HG03575 (cell line): ENCODE measurements around the gene CSTF3.
"Not testable (repeated sequence)": the region's sequence is repeated elsewhere in the genome, so short reads cannot be mapped to it uniquely, and the experiment has no call there.

Source experiments
- ATAC-seq: cut with Tn5 transposase; IDR thresholded peaks from one replicate; pipeline ENCODE4 v1.9.1; 2021; ENCODE audit not compliant: unreplicated experiment, insufficient number of reproducible peaks, low FRiP score; ENCODE audit errors: extremely low read depth

Gene CSTF3

GRCh38 chr11:33168709-33169200 is 7.5 kb upstream of the CSTF3 start:
- no peak for ATAC-seq

- ATAC-seq: no peak
These were observed 1.6 kb upstream of the CSTF3 start for GRCh38 chr11:33162831-33163230.

DNA sequence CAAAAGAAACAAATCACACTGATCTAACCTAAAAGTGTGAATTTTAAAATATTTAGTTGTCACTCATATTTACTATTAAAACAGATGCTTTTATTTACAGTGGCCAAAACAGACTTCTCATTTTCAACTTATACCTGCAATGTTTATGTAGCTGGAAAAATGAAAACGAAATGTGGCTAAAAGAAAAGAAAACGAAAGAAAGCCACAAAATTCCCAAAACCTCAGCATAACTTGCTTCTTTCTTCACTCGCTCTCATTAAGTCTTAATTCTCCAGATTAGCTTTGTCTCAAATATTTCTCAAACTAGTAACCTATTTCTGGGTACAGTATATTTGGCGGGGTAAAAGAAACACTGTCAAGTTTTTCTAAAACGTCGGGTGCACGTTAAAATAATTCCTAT is 693 bp downstream of the CSTF3 start:
- no peak for ATAC-seq

DNA sequence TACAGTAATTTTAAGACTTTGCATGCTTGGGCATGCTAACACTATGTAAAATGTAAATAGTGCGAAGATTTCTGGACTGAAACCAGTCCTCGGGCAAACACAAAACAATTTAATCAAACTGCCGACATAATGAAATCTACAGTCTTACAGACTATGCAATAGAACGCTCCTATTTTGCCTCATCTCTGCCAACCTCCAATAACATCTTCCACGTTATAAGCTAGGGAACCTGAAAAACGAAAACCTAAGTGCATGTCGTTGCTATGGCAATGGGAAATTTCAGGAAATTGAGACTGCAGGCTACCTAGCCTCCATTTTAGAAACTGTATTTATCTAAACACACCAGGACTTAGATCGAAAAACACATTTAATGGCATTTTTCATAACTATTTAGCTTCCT is 1.1 kb downstream of the CSTF3 start:
- no peak for ATAC-seq

GRCh38 chr11:33159378-33159867 is 1.9 kb downstream of the CSTF3 start:
- ATAC-seq: not testable (repeated sequence)

DNA sequence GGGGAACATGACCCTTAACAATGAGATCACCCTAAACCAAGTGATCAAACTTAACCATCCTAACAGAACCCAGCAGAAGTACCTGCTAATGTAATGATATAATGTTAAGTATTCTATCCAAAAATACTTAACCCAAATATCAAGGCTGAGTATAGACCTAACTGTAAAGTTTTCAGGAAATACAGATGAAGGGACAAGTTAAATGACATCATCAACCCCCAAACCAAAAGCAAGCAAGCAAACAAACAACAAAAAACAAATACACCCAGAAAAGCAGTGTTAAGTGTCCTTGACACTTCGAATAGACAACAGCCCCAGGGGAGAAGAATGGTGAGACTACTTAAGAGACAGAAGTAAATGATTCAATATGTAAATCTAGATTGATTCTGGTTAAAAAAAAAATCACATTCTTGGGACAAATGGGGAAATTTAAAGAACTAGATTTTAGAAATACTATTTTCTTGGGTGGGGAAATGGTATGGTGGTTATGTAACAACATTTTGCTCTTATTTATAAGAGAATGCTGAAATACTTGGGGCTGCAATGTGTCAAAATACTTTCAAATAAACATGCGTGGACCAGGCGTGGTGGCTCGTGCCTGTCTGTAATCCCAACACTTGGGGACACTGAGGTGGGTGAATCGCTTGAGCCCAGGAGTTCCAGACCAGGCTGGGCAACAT is 2.5 kb downstream of the CSTF3 start:
- ATAC-seq: no peak

GRCh38 chr11:33157103-33158027 is 3.9 kb downstream of the CSTF3 start:
- ATAC-seq: no peak

DNA sequence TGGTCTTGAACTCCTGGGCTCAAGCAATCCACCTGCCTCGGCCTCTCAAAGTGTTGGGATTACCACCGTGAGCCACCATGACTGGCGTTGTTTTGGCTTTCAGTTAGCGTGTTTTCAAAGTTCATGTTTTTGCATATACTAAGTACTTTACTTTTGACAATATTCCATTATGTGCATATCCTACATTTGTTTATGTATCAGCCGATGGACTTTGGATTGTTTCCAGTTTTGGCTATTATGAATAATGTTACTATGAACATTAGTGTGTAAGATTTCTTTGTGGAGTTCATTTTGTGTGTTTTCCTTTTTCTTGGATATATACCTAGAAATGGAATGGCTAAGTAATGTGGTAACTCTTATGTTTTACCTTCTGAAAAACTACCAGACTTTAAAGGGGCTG is 9.9 kb downstream of the CSTF3 start:
- ATAC-seq: no peak

DNA sequence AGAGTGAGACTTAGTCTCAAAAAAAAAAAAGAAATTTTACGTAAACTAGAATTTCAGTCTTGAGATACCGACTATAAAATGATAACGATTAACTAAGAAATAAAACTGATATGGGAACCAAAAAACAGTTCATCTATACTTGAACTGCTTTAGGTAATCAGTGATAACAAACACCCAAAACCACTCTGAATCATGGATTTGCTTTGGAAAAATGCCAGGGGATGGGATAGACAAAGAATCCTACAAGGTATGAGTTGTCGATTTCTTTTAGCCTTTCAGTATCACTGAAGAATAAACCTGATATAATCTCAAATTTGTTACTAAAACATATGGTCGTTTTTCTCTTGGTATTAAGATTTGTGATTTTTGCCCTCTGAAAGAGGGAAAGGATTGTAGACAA is 13.7 kb downstream of the CSTF3 start:
- no peak for ATAC-seq

GRCh38 chr11:33135768-33136443 is 25.4 kb downstream of the CSTF3 start:
- ATAC-seq: no peak

DNA sequence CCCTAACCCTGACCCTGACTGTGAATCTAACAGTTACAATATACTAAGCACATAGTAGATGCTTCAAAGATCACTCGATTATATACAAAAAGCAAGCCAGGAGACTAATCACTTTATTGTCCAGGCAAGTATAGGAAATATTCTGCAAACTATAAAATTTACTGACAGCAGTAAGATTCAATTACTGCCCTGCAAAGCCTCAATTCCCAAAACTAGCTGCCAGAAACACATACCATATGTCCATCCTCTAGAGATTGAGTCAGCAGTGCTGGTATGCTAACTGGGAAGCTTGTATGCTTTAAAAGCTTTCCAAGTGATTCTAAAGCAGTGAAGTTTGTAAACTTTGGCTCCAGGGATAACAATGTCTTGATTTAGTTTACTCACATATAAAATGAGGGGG is 26.1 kb downstream of the CSTF3 start:
- no peak for ATAC-seq

DNA sequence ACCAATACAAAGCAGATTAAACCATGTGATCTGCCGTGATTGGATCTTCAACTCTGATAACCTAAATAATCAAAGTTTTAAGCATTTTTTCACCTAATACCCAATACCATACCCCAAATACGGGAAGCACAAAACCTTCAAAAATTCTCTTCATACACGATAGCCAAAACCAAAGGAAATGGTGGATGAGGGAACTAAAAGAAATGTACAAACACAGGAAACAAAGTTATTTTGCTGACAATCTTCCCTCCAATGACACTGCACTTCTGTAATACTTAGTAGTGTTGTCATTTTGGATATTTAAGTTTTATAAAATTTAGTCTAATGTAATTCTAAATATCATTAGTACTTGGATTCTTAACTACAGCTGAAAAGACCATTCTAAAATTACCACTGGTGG is 27.0 kb downstream of the CSTF3 start:
- ATAC-seq: no peak

DNA sequence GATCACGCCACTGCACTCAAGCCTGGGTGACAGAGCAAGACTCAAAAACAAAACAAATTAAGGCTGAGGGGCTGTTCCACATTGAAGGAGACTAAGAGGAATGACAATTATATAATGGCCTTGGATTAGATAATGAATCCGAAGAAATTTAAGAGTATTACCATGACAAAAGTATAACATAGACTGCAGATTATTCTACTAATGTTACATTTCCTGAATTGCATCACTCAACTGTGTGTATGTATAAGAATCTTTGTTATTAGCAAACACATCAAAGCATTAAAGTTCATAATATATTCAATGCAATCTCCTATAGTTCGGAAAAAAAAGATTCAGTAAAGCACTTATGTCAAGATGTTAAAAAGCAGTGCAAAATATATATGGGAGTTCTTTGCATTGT is 27.5 kb downstream of the CSTF3 start:
- ATAC-seq: no peak

- no peak for ATAC-seq
These were observed 28.8 kb downstream of the CSTF3 start for GRCh38 chr11:33132510-33132909.

DNA sequence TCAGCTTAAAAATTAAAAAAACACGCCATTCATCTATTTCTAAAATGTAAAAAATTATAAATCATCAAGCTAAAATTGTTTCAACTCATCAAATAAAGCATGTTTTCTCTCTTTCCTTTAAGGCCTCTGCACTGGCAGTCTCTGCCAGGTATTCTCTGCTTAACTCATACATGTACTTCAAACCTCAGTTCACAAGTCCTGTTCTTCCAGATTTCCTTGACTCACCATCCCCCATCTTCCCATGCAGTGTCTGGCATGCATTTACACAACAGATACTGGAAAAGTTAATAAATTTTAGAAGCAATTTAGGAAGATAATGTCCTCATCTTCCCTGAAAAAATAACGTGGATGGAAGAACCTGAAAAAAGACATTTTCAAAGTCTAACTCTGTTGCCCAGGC is 32.5 kb downstream of the CSTF3 start:
- no peak for ATAC-seq

DNA sequence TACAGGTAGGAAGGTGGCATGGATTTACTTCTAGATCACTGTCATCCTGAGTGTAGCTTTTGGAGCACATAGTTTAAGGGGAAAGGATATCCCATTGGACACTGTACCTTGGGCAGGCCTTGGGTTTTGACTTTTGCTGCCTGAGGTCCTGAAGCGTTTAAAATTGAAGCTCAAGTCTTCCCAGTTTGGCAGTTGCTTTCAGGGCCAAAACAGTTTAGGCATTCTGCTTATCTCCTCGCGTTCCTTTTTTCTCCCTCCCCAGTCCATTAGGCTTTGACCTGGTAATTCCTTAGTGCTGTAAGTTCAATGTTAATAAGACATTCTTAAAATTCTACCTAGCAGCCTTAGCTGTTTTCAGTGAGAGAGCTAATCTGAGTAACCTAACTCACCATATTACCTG is 35.7 kb downstream of the CSTF3 start:
- no peak for ATAC-seq

DNA sequence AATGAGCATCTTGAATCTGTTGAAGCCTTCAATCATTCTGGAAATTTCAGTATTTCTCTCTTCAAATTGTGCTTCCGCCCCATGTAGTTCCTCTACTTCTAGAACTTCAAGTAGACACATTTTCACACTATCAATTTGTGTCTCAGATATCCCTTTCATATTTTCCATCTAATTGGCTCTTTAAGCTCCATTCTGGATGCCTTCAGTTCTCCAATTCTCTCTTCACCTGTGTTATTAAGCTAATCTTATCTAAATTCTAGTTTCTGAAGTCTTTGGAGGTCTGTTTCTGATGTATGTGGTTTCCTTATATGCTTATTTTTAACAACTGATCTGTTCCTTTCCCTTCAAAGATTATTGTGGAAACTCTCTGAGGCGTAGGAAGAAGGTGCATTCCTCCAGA is 36.3 kb downstream of the CSTF3 start:
- no peak for ATAC-seq

GRCh38 chr11:33122696-33123095 is 38.6 kb downstream of the CSTF3 start:
- ATAC-seq: not testable (repeated sequence)

DNA sequence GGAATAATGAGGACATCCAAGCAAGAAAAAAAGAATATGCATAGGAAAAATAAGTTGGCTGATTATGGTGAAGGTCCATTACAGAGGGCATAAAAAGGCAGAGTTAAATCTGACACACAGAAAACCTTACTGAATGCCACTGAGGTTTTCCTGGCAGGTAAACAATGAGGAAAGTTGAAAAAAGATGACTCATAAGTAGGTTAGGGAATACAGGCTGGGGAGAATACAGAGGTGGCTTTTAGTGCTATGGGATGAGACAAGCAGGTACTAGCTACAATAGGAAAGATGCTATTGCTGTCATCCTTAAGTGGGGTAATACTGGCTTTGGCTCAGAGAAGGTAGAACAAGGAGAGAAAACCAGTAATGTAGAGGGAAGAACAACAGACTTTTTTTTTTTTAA is 44.7 kb downstream of the CSTF3 start:
- ATAC-seq: no peak

DNA sequence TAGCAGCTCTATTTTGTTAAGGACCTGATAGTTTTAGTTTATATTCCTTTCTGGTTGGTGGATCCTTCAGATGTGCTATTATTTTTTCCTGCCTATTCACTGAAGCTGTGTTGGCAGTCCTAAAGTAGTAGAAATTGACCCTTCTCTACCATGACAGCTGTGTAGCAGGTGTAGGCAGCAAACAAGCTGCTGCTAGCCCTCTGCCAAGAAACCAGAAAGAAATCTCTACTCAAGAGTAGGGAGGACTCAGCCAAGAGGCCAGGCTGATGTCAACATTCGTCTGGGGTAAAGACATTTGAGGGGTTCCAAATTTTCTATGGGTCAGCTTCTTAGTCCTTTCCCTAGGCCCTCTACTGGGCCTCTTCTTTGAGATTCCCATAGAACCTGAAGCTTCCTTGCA is 51.2 kb downstream of the CSTF3 start:
- ATAC-seq: no peak
